GM12878 (cell line): Measurements from ENCODE around the gene RGS19. TPM values are rescaled to one million over a fixed set of nuclear protein-coding genes. Genes with fewer than 3 reads are reported as not detected.

Experiments used
- CREB1 ChIP-seq: IDR thresholded peaks from 2 replicates; pipeline ENCODE4 v1.6.1; 2012; ENCODE audit warnings: low read depth, mild to moderate bottlenecking, inconsistent platforms
- JUNB ChIP-seq: IDR thresholded peaks from 2 replicates; pipeline ENCODE4 v1.6.1; 2016; ENCODE audit warnings: antibody characterized with exemption, mild to moderate bottlenecking
- MYB ChIP-seq: fragments of 150-350 bp; IDR thresholded peaks from 2 replicates; pipeline ENCODE4 v1.6.1; 2014; ENCODE audit warnings: mild to moderate bottlenecking, low read depth, low read length, borderline replicate concordance
- NBN ChIP-seq: fragments of 450-650 bp; IDR thresholded peaks from 2 replicates; pipeline ENCODE4 v1.6.1; 2016
- NFYB ChIP-seq: IDR thresholded peaks from 2 replicates; pipeline ENCODE4 v1.6.1; 2011; ENCODE audit warnings: low read depth, mild to moderate bottlenecking, low read length, improper control_type of control experiment, moderate library complexity; ENCODE audit not compliant: insufficient read depth
- POLR2A ChIP-seq: IDR thresholded peaks from 2 replicates; pipeline ENCODE4 v1.6.1; 2011; ENCODE audit warnings: low read depth, mild to moderate bottlenecking, low read length
- POLR2AphosphoS2 ChIP-seq: IDR thresholded peaks from 2 replicates; pipeline ENCODE4 v1.6.1; 2011; ENCODE audit warnings: low read depth, mild to moderate bottlenecking, low read length, improper control_type of control experiment, moderate library complexity
- RAD51 ChIP-seq: fragments of 450-650 bp; IDR thresholded peaks from 2 replicates; pipeline ENCODE4 v1.6.1; 2016; ENCODE audit warnings: moderate library complexity, mild to moderate bottlenecking, inconsistent platforms
- RELA ChIP-seq: fragments of 450-650 bp; IDR thresholded peaks from 2 replicates; pipeline ENCODE4 v1.8.0; 2014; ENCODE audit warnings: borderline replicate concordance; ENCODE audit not compliant: partially characterized antibody
- SMAD5 ChIP-seq: IDR thresholded peaks from 2 replicates; pipeline ENCODE4 v1.6.1; 2016; ENCODE audit warnings: antibody characterized with exemption, low read depth
- STAT1 ChIP-seq: fragments of 450-650 bp; conservative IDR thresholded peaks from 2 replicates; pipeline ENCODE4 v1.6.1; 2014; ENCODE audit warnings: antibody characterized with exemption, mild to moderate bottlenecking
- TCF3 ChIP-seq: IDR thresholded peaks from 2 replicates; pipeline ENCODE4 v1.6.1; 2012; ENCODE audit warnings: low read depth, mild to moderate bottlenecking, low read length, borderline replicate concordance; ENCODE audit not compliant: insufficient read depth
- polyA plus RNA-seq, 11 experiments: library from polyadenylated mRNA; depleted of rRNA in 4 of 11; unstranded in 6 of 11; stranded (reverse) in 5 of 11; fragments of >200 nt; fragmentation: Nextera tagmentation in 4 of 11; fragmentation: Illumina TruSeq in 1 of 11; extraction: Ambion mirVana in 4 of 11; extraction: Trizol in 1 of 11; gene quantifications; 1 replicate in 1 of 11; 2 replicates in 10 of 11; pipeline versions ENCODE4 v1.2.1 to v1.2.3, GENCODE V29; 2011 to 2016; ENCODE audit warnings: inconsistent platforms in 2 of 11, missing spikeins in 2 of 11, low read depth in 1 of 11
- total RNA-seq, 4 experiments: library from RNA; depleted of rRNA in 3 of 4; stranded (reverse); fragments of >200 nt in 3 of 4; fragmentation: Illumina TruSeq in 1 of 4; extraction: Trizol in 1 of 4; gene quantifications; 2 replicates each; pipeline versions ENCODE4 v1.2.1 to v1.2.3, GENCODE V29; 2013 to 2021
- TF ChIP-seq, protein P1 (sequence below): IDR thresholded peaks from 2 replicates; pipeline ENCODE4 v1.6.1; 2012; ENCODE audit warnings: low read depth, low read length, improper control_type of control experiment
- TF ChIP-seq, protein P2 (sequence below): IDR thresholded peaks from 2 replicates; pipeline ENCODE4 v1.6.1; 2012; ENCODE audit warnings: low read length, inconsistent platforms
- TF ChIP-seq, protein P3 (sequence below): fragments of 450-650 bp; IDR thresholded peaks from 2 replicates; pipeline ENCODE4 v1.6.1; 2017; ENCODE audit warnings: antibody characterized with exemption, mild to moderate bottlenecking, moderate library complexity
- TF ChIP-seq, protein P4 (sequence below): fragments of 450-650 bp; IDR thresholded peaks from 2 replicates; pipeline ENCODE4 v1.6.1; 2014; ENCODE audit warnings: mild to moderate bottlenecking
- TF ChIP-seq, protein P5 (sequence below): fragments of 150-350 bp; IDR thresholded peaks from 2 replicates; pipeline ENCODE4 v1.6.1; 2014; ENCODE audit warnings: mild to moderate bottlenecking, low read depth, low read length
- TF ChIP-seq, protein P6 (sequence below): fragments of 150-350 bp; IDR thresholded peaks from 2 replicates; pipeline ENCODE4 v1.6.1; 2016; ENCODE audit warnings: low read depth, low read length

The RGS19 gene
- total and polyA plus RNA-seq, 10 of the 15 experiments (the other 5 are each of a cell fraction or from before 2014, with no cell fraction given) = 0.82 to 62.4 (median 39.8) TPM

DNA sequence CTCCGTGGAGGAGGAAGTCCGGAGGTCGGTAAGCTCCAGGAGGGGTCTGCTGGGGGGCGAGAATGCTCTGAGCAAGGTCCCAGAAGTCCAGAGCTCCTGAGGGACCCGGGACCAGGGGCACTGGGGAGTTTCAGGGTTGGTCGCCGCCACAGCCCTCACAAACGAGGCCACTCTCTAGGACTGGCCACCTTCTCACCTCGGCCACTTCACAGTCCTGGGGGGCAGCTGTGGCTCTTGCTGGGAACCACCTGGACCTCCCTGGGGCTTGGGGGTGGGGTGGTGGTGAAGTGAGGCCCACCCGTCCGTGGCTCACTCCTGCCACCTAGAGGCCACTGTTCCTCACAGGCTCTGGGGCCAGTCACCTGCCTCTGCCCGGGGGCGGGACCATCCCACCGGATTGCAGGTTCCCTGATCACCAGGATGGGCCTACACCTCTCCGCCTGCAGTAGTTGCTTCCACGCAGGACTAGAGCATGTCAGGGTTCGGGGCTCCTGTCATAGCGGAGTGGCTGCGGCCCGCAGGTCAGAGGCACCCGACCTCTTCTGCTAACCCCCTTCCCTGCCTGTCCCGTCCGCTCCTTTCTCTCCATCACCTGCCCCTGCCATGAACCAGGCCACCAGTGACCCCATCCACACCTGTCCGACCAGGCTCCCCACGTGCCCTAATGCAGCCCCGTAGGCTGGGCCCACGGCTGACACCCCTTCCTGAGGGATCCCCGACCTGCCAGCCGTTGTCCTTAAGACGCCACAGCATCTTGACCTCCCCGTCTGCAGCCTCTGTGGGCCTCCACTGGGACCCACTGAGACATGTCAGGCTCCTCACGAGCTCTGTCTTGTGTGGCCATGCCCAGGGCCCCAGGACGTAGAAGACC, 21.5 kb downstream of the RGS19 start (continued):
- TF ChIP-seq, protein P1, sequence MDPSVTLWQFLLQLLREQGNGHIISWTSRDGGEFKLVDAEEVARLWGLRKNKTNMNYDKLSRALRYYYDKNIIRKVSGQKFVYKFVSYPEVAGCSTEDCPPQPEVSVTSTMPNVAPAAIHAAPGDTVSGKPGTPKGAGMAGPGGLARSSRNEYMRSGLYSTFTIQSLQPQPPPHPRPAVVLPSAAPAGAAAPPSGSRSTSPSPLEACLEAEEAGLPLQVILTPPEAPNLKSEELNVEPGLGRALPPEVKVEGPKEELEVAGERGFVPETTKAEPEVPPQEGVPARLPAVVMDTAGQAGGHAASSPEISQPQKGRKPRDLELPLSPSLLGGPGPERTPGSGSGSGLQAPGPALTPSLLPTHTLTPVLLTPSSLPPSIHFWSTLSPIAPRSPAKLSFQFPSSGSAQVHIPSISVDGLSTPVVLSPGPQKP = no peak
- TF ChIP-seq, protein P2, sequence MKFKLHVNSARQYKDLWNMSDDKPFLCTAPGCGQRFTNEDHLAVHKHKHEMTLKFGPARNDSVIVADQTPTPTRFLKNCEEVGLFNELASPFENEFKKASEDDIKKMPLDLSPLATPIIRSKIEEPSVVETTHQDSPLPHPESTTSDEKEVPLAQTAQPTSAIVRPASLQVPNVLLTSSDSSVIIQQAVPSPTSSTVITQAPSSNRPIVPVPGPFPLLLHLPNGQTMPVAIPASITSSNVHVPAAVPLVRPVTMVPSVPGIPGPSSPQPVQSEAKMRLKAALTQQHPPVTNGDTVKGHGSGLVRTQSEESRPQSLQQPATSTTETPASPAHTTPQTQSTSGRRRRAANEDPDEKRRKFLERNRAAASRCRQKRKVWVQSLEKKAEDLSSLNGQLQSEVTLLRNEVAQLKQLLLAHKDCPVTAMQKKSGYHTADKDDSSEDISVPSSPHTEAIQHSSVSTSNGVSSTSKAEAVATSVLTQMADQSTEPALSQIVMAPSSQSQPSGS = no peak
- TF ChIP-seq TCF3 (peak; percentile 87), NFYB (no peak), STAT1 (no peak; the same call in 1 of the 2 replicates), CREB1 (no peak), NBN (0 out of 2 replicates have a peak, but pooled peaks have one; percentile 54), JUNB (no peak), POLR2AphosphoS2 (no peak), RAD51 (peak; percentile 38; the same call in 1 of the 2 replicates), RELA (peak; percentile 23), MYB (no peak), POLR2A (no peak), SMAD5 (no peak)
- TF ChIP-seq, protein P3, sequence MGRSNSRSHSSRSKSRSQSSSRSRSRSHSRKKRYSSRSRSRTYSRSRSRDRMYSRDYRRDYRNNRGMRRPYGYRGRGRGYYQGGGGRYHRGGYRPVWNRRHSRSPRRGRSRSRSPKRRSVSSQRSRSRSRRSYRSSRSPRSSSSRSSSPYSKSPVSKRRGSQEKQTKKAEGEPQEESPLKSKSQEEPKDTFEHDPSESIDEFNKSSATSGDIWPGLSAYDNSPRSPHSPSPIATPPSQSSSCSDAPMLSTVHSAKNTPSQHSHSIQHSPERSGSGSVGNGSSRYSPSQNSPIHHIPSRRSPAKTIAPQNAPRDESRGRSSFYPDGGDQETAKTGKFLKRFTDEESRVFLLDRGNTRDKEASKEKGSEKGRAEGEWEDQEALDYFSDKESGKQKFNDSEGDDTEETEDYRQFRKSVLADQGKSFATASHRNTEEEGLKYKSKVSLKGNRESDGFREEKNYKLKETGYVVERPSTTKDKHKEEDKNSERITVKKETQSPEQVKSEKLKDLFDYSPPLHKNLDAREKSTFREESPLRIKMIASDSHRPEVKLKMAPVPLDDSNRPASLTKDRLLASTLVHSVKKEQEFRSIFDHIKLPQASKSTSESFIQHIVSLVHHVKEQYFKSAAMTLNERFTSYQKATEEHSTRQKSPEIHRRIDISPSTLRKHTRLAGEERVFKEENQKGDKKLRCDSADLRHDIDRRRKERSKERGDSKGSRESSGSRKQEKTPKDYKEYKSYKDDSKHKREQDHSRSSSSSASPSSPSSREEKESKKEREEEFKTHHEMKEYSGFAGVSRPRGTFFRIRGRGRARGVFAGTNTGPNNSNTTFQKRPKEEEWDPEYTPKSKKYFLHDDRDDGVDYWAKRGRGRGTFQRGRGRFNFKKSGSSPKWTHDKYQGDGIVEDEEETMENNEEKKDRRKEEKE = no peak
- TF ChIP-seq, protein P4, sequence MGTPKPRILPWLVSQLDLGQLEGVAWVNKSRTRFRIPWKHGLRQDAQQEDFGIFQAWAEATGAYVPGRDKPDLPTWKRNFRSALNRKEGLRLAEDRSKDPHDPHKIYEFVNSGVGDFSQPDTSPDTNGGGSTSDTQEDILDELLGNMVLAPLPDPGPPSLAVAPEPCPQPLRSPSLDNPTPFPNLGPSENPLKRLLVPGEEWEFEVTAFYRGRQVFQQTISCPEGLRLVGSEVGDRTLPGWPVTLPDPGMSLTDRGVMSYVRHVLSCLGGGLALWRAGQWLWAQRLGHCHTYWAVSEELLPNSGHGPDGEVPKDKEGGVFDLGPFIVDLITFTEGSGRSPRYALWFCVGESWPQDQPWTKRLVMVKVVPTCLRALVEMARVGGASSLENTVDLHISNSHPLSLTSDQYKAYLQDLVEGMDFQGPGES = no peak
- TF ChIP-seq, protein P5, sequence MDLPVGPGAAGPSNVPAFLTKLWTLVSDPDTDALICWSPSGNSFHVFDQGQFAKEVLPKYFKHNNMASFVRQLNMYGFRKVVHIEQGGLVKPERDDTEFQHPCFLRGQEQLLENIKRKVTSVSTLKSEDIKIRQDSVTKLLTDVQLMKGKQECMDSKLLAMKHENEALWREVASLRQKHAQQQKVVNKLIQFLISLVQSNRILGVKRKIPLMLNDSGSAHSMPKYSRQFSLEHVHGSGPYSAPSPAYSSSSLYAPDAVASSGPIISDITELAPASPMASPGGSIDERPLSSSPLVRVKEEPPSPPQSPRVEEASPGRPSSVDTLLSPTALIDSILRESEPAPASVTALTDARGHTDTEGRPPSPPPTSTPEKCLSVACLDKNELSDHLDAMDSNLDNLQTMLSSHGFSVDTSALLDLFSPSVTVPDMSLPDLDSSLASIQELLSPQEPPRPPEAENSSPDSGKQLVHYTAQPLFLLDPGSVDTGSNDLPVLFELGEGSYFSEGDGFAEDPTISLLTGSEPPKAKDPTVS = no peak
- TF ChIP-seq, protein P6, sequence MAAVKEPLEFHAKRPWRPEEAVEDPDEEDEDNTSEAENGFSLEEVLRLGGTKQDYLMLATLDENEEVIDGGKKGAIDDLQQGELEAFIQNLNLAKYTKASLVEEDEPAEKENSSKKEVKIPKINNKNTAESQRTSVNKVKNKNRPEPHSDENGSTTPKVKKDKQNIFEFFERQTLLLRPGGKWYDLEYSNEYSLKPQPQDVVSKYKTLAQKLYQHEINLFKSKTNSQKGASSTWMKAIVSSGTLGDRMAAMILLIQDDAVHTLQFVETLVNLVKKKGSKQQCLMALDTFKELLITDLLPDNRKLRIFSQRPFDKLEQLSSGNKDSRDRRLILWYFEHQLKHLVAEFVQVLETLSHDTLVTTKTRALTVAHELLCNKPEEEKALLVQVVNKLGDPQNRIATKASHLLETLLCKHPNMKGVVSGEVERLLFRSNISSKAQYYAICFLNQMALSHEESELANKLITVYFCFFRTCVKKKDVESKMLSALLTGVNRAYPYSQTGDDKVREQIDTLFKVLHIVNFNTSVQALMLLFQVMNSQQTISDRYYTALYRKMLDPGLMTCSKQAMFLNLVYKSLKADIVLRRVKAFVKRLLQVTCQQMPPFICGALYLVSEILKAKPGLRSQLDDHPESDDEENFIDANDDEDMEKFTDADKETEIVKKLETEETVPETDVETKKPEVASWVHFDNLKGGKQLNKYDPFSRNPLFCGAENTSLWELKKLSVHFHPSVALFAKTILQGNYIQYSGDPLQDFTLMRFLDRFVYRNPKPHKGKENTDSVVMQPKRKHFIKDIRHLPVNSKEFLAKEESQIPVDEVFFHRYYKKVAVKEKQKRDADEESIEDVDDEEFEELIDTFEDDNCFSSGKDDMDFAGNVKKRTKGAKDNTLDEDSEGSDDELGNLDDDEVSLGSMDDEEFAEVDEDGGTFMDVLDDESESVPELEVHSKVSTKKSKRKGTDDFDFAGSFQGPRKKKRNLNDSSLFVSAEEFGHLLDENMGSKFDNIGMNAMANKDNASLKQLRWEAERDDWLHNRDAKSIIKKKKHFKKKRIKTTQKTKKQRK = no peak
